Keratinocyte (primary cell): ENCODE measurements around the gene DPP10.

Source experiments
- CTCF ChIP-seq, 3 experiments: IDR thresholded peaks in 1 of 3; conservative IDR thresholded peaks in 1 of 3; optimal IDR thresholded peaks in 1 of 3; 2 replicates in 2 of 3; 3 replicates in 1 of 3; pipeline versions ENCODE3 to v1.5.1; 2011; ENCODE audit warnings: low read length in 3 of 3, mild to moderate bottlenecking in 3 of 3, moderate library complexity in 2 of 3, control low read depth in 1 of 3, inconsistent platforms in 1 of 3; ENCODE audit not compliant: insufficient read depth in 2 of 3; ENCODE audit errors: extremely low read depth in 1 of 3
- EZH2 ChIP-seq: IDR thresholded peaks from one replicate; pipeline ENCODE4 v1.6.1; 2012; ENCODE audit warnings: inconsistent platforms, mild to moderate bottlenecking, low read length, moderate library complexity

GRCh38 chr2:114436329-114436728 lies 6.1 kb upstream of the DPP10 start:
- TF ChIP-seq CTCF (optimal IDR thresholded peaks at IDR 0.05 in 1 of 3, IDR thresholded peaks at IDR 0.05 in 1 of 3, conservative IDR thresholded peaks at IDR 0.05 in 1 of 3; ENCODE audit: extremely low read depth in 1 of 3, insufficient read depth in 2 of 3, low read length in 3 of 3) (no peak), EZH2 (no peak)
